Activated T-helper 1 cell treated with Interleukin-2 at 50 U/mL for 16 hours (primary cell): ENCODE data around the gene CD3D.
"Not testable (repeated sequence)": the region's sequence is repeated elsewhere in the genome, so short reads cannot be mapped to it uniquely, and the experiment has no call there.

Experiments used
- DNase-seq: peaks from one replicate; pipeline ENCODE4 v3.0.0-alpha.2; 2020; ENCODE audit warnings: low read depth

The CD3D gene

GRCh38 chr11:118339281-118339961 is 3.1 kb downstream of the CD3D start:
- no peak for DNase-seq

GRCh38 chr11:118338637-118339061 is 3.9 kb downstream of the CD3D start:
- peak; percentile 78 for DNase-seq

GRCh38 chr11:118334745-118335144 is 7.8 kb downstream of the CD3D start:
- no peak for DNase-seq

- DNase-seq = no peak
Observed at GRCh38 chr11:118328745-118329144, 13.8 kb downstream of the CD3D start.

- no peak for DNase-seq
Observed at GRCh38 chr11:118325283-118325682, 17.2 kb downstream of the CD3D start.

- no peak for DNase-seq
Observed at GRCh38 chr11:118322721-118323120, 19.8 kb downstream of the CD3D start.

GRCh38 chr11:118321386-118322082 is 21.0 kb downstream of the CD3D start:
- no peak for DNase-seq

GRCh38 chr11:118320515-118320914 is 22.0 kb downstream of the CD3D start:
- DNase-seq = no peak

GRCh38 chr11:118319337-118319707 is 23.2 kb downstream of the CD3D start:
- no peak for DNase-seq

- DNase-seq = no peak
Observed at GRCh38 chr11:118318581-118319336, 23.7 kb downstream of the CD3D start.

GRCh38 chr11:118318124-118318523 is 24.4 kb downstream of the CD3D start:
- no peak for DNase-seq

- DNase-seq = no peak
Observed at GRCh38 chr11:118314988-118315411, 27.5 kb downstream of the CD3D start.

- DNase-seq = no peak
Observed at GRCh38 chr11:118313242-118313641, 29.3 kb downstream of the CD3D start.

- DNase-seq = no peak
Observed at GRCh38 chr11:118312328-118312727, 30.2 kb downstream of the CD3D start.

GRCh38 chr11:118311518-118311917 is 31.0 kb downstream of the CD3D start:
- no peak for DNase-seq

- no peak for DNase-seq
Observed at GRCh38 chr11:118310781-118311485, 31.6 kb downstream of the CD3D start.

- DNase-seq = no peak
Observed at GRCh38 chr11:118310271-118310670, 32.2 kb downstream of the CD3D start.

- not testable (repeated sequence) for DNase-seq
Observed at GRCh38 chr11:118308995-118309528, 33.4 kb downstream of the CD3D start.

- no peak for DNase-seq
Observed at GRCh38 chr11:118306556-118306955, 35.9 kb downstream of the CD3D start.

- peak; percentile 27 for DNase-seq
Observed at GRCh38 chr11:118305726-118306125, 36.8 kb downstream of the CD3D start.

- DNase-seq = peak; percentile 50
Observed at GRCh38 chr11:118304568-118305248, 37.8 kb downstream of the CD3D start, which contains the start of gene CD3E. TSS of gene CD3E (plus strand) at chr11:118304730. CDS start at chr11:118304953, 223 bp downstream.
